ENCODE results near the gene ACBD4.

ACBD4 gene

GRCh38 chr17:45101883-45102811 lies 33.3 kb upstream of the ACBD4 start:
- Histone ChIP-seq H3K4me3 (ENCODE audit: low read depth, low read length, poor library complexity, severe bottlenecking) (no peak overlapping the region), H3K27me3 (ENCODE audit: insufficient read depth, low read length) (no peaks in the 10 kb centered on the region), H3F3A (ENCODE audit: insufficient read depth, low read length) (no peaks in the 10 kb centered on the region), H3K9me2 (ENCODE audit: low read depth, low read length) (no peaks in the 10 kb centered on the region), H3K4me2 (ENCODE audit: low read length) (no peak overlapping the region), H3K9me3 (ENCODE audit: low read length) (no peaks in the 10 kb centered on the region), H3K79me2 (ENCODE audit: insufficient read depth, low read length) (no peaks in the 10 kb centered on the region), H3K9ac (ENCODE audit: low read length) (no peak overlapping the region), H3K27ac (ENCODE audit: low read depth, low read length, poor library complexity, severe bottlenecking) (no peak overlapping the region), H3K4me1 (ENCODE audit: insufficient read depth, low read length, severe bottlenecking) (peaks cover 10% of the 10 kb centered on the region), H4K20me1 (ENCODE audit: insufficient read depth, low read length) (no peaks in the 10 kb centered on the region), H2AFZ (ENCODE audit: low read length) (no peak overlapping the region), H3K36me3 (ENCODE audit: insufficient read depth, low read length) (peaks cover 86% of the 10 kb centered on the region)
- TF ChIP-seq CTCF (IDR thresholded peaks at IDR 0.05; ENCODE audit: low read length), result no peak
- TF ChIP-seq EZH2 (IDR thresholded peaks at IDR 0.05; ENCODE audit: borderline replicate concordance, low read length), result no peak

GRCh38 chr17:45102856-45103255 lies 32.6 kb upstream of the ACBD4 start:
- peaks cover 86% of the 10 kb centered on the region for H3K36me3 ChIP-seq (ENCODE audit: insufficient read depth, low read length)
- no peaks in the 10 kb centered on the region for H3F3A ChIP-seq (ENCODE audit: insufficient read depth, low read length)
- H3K9ac ChIP-seq (ENCODE audit: low read length), result no peak overlapping the region
- H3K27ac ChIP-seq (ENCODE audit: low read depth, low read length, poor library complexity, severe bottlenecking), result no peak overlapping the region
- H3K9me2 ChIP-seq (ENCODE audit: low read depth, low read length), result no peaks in the 10 kb centered on the region
- no peaks in the 10 kb centered on the region for H3K27me3 ChIP-seq (ENCODE audit: insufficient read depth, low read length)
- H3K4me2 ChIP-seq (ENCODE audit: low read length), result no peak overlapping the region
- H2AFZ ChIP-seq (ENCODE audit: low read length), result no peak overlapping the region
- H3K79me2 ChIP-seq (ENCODE audit: insufficient read depth, low read length), result no peaks in the 10 kb centered on the region
- H3K4me3 ChIP-seq (ENCODE audit: low read depth, low read length, poor library complexity, severe bottlenecking), result no peak overlapping the region
- TF ChIP-seq CTCF (IDR thresholded peaks at IDR 0.05; ENCODE audit: low read length) (no peak), EZH2 (IDR thresholded peaks at IDR 0.05; ENCODE audit: borderline replicate concordance, low read length) (no peak)
- H3K4me1 ChIP-seq (ENCODE audit: insufficient read depth, low read length, severe bottlenecking), result peaks cover 10% of the 10 kb centered on the region
- H3K9me3 ChIP-seq (ENCODE audit: low read length), result no peaks in the 10 kb centered on the region
- H4K20me1 ChIP-seq (ENCODE audit: insufficient read depth, low read length), result no peaks in the 10 kb centered on the region

- H4K20me1 ChIP-seq (ENCODE audit: insufficient read depth, low read length), result no peaks in the 10 kb centered on the region
- peaks cover 86% of the 10 kb centered on the region for H3K36me3 ChIP-seq (ENCODE audit: insufficient read depth, low read length)
- H3K9ac ChIP-seq (ENCODE audit: low read length), result no peak overlapping the region
- peaks cover 5% of the 10 kb centered on the region for H3K4me1 ChIP-seq (ENCODE audit: insufficient read depth, low read length, severe bottlenecking)
- TF ChIP-seq EZH2 (IDR thresholded peaks at IDR 0.05; ENCODE audit: borderline replicate concordance, low read length) (no peak), CTCF (IDR thresholded peaks at IDR 0.05; ENCODE audit: low read length) (no peak)
- H3K9me2 ChIP-seq (ENCODE audit: low read depth, low read length), result no peaks in the 10 kb centered on the region
- H3F3A ChIP-seq (ENCODE audit: insufficient read depth, low read length), result no peaks in the 10 kb centered on the region
- H3K9me3 ChIP-seq (ENCODE audit: low read length), result no peaks in the 10 kb centered on the region
- no peak overlapping the region for H3K4me2 ChIP-seq (ENCODE audit: low read length)
- H3K27ac ChIP-seq (ENCODE audit: low read depth, low read length, poor library complexity, severe bottlenecking), result no peak overlapping the region
- H3K27me3 ChIP-seq (ENCODE audit: insufficient read depth, low read length), result no peaks in the 10 kb centered on the region
- no peaks in the 10 kb centered on the region for H3K79me2 ChIP-seq (ENCODE audit: insufficient read depth, low read length)
- H2AFZ ChIP-seq (ENCODE audit: low read length), result no peak overlapping the region
- no peak overlapping the region for H3K4me3 ChIP-seq (ENCODE audit: low read depth, low read length, poor library complexity, severe bottlenecking)
These were observed 32.2 kb upstream of the ACBD4 start for GRCh38 chr17:45103269-45103795.
